Spinal cord (tissue), 10 donors: Measurements from ENCODE around the gene PRCD. TPM values are rescaled to one million over a fixed set of nuclear protein-coding genes. Genes with fewer than 3 reads are reported as not detected.
"Not testable (repeated sequence)": the region's sequence is repeated elsewhere in the genome, so short reads cannot be mapped to it uniquely, and the experiment has no call there.

Source experiments
- DNase-seq, 6 donors: peaks; one replicate each; pipeline versions ENCODE4 v3.0.0 to v3.0.0-alpha.2; 2013 to 2015; ENCODE audit warnings: low spot score in 6 of 6, low read depth in 4 of 6
- H3K27ac ChIP-seq: one replicate; pipeline ENCODE4 v1.5.1; 2013; ENCODE audit warnings: low read depth, low read length, control low read depth
- H3K27me3 ChIP-seq: one replicate; pipeline ENCODE4 v1.6.1; 2013; ENCODE audit warnings: low read length; ENCODE audit not compliant: control insufficient read depth, insufficient read depth
- H3K36me3 ChIP-seq: one replicate; pipeline ENCODE4 v1.6.1; 2013; ENCODE audit warnings: low read length; ENCODE audit not compliant: control insufficient read depth, insufficient read depth
- H3K4me1 ChIP-seq: one replicate; pipeline ENCODE4 v1.6.1; 2013; ENCODE audit warnings: low read length; ENCODE audit not compliant: control insufficient read depth, insufficient read depth
- H3K4me3 ChIP-seq: one replicate; pipeline ENCODE4 v1.5.1; 2013; ENCODE audit warnings: low read depth, low read length, control low read depth
- H3K9me3 ChIP-seq: one replicate; pipeline ENCODE4 v1.6.1; 2013; ENCODE audit warnings: low read length; ENCODE audit not compliant: control insufficient read depth, insufficient read depth
- WGBS: methylation state at CpG from one replicate; pipeline ENCODE4 v1.1.5; 2013; ENCODE audit warnings: missing lambda C conversion rate; ENCODE audit not compliant: insufficient coverage; 5-methylcytosine and 5-hydroxymethylcytosine counted together
- polyA plus RNA-seq, 2 donors: library from polyadenylated mRNA; unstranded; fragments of 120-200 nt; gene quantifications; one replicate each; pipeline ENCODE4 v1.2.1, GENCODE V29; 2013; ENCODE audit not compliant: insufficient read length in 2 of 2
- total RNA-seq, 2 donors: library from RNA; depleted of rRNA in 1 of 2; stranded (reverse); fragments of 120-200 nt in 1 of 2; fragments of >200 nt in 1 of 2; gene quantifications; one replicate each; pipeline versions ENCODE4 v1.2.3 to v1.2.4, GENCODE V29; 2013 to 2014
- donor health status: healthy.

The PRCD gene
- total and polyA plus RNA-seq, 4 donors: 4.0 to 11.8 (median 9.4) TPM

GRCh38 chr17:76515274-76515949, 24.4 kb upstream of the PRCD start:
- peak in 2 of 6 donors; percentile 26 to 68 for DNase-seq
- H3K27ac ChIP-seq: no peak overlapping the region
- no peaks in the 10 kb centered on the region for H3K9me3 ChIP-seq
- H3K36me3 ChIP-seq: no peaks in the 10 kb centered on the region
- peaks cover 13% of the 10 kb centered on the region for H3K4me1 ChIP-seq
- 53% methylated on average over 22 of the region's 22 CpGs for WGBS
- H3K27me3 ChIP-seq: no peaks in the 10 kb centered on the region
- H3K4me3 ChIP-seq: no peak overlapping the region

GRCh38 chr17:76517638-76518038, 22.2 kb upstream of the PRCD start:
- peaks cover 11% of the 10 kb centered on the region for H3K4me1 ChIP-seq
- DNase-seq: no peak
- no peaks in the 10 kb centered on the region for H3K27me3 ChIP-seq
- no peak overlapping the region for H3K27ac ChIP-seq
- no peak overlapping the region for H3K4me3 ChIP-seq
- WGBS: 84% methylated on average over 11 of the region's 11 CpGs
- no peaks in the 10 kb centered on the region for H3K9me3 ChIP-seq
- no peaks in the 10 kb centered on the region for H3K36me3 ChIP-seq

GRCh38 chr17:76519048-76519966, 20.5 kb upstream of the PRCD start:
- Histone ChIP-seq H3K36me3 (no peaks in the 10 kb centered on the region), H3K27ac (peak overlapping the region; percentile 25)
- WGBS: 51% methylated on average over 11 of the region's 15 CpGs

GRCh38 chr17:76521262-76521661, 18.6 kb upstream of the PRCD start:
- H3K36me3 ChIP-seq: no peaks in the 10 kb centered on the region
- H3K27me3 ChIP-seq: peaks cover 2% of the 10 kb centered on the region
- no peak overlapping the region for H3K27ac ChIP-seq
- DNase-seq: no peak
- no peaks in the 10 kb centered on the region for H3K9me3 ChIP-seq
- WGBS: 94% methylated on average over 7 of the region's 7 CpGs
- H3K4me3 ChIP-seq: no peak overlapping the region
- peaks cover 26% of the 10 kb centered on the region for H3K4me1 ChIP-seq

More at GRCh38 chr17:76519048-76519966, 20.5 kb upstream of the PRCD start:
- Histone ChIP-seq H3K4me1 (peaks cover 21% of the 10 kb centered on the region), H3K27me3 (peaks cover 2% of the 10 kb centered on the region), H3K4me3 (no peak overlapping the region), H3K9me3 (no peaks in the 10 kb centered on the region)
- DNase-seq: no peak

- not testable (repeated sequence) for H3K36me3 ChIP-seq, H3K9me3 ChIP-seq, H3K27ac ChIP-seq, H3K4me3 ChIP-seq, H3K27me3 ChIP-seq, DNase-seq
- peaks cover 26% of the 10 kb centered on the region for H3K4me1 ChIP-seq
- WGBS: 94% methylated on average over 10 of the region's 10 CpGs
These were observed 18.2 kb upstream of the PRCD start for GRCh38 chr17:76521683-76522082.

GRCh38 chr17:76523084-76524037, 16.5 kb upstream of the PRCD start:
- H3K27ac ChIP-seq: no peak overlapping the region
- H3K27me3 ChIP-seq: peaks cover 2% of the 10 kb centered on the region
- DNase-seq: peak in 2 of 6 donors; percentile 75 to 80
- H3K4me3 ChIP-seq: no peak overlapping the region
- peaks cover 9% of the 10 kb centered on the region for H3K36me3 ChIP-seq
- peaks cover 40% of the 10 kb centered on the region for H3K4me1 ChIP-seq
- H3K9me3 ChIP-seq: no peaks in the 10 kb centered on the region
- 12% methylated on average over 30 of the region's 35 CpGs for WGBS

GRCh38 chr17:76524598-76525512, 15.0 kb upstream of the PRCD start:
- H3K36me3 ChIP-seq: peaks cover 20% of the 10 kb centered on the region
- no peak overlapping the region for H3K4me3 ChIP-seq
- no peak for DNase-seq
- peaks cover 50% of the 10 kb centered on the region for H3K4me1 ChIP-seq
- peaks cover 2% of the 10 kb centered on the region for H3K27me3 ChIP-seq
- H3K27ac ChIP-seq: no peak overlapping the region
- H3K9me3 ChIP-seq: no peaks in the 10 kb centered on the region
- 60% methylated on average over 25 of the region's 25 CpGs for WGBS

- not testable (repeated sequence) for DNase-seq, H3K9me3 ChIP-seq, H3K4me3 ChIP-seq, H3K27me3 ChIP-seq, H3K27ac ChIP-seq
- 100% methylated on average over 1 of the region's 8 CpGs for WGBS
- peaks cover 26% of the 10 kb centered on the region for H3K36me3 ChIP-seq
- peaks cover 56% of the 10 kb centered on the region for H3K4me1 ChIP-seq
These were observed 14.4 kb upstream of the PRCD start for GRCh38 chr17:76525513-76525833.
